GM19455 (cell line): ENCODE measurements around the gene ITGB6.

Experiments used
- ATAC-seq: cut with Tn5 transposase; IDR thresholded peaks from one replicate; pipeline ENCODE4 v1.9.1; 2021; ENCODE audit not compliant: unreplicated experiment

The ITGB6 gene

DNA sequence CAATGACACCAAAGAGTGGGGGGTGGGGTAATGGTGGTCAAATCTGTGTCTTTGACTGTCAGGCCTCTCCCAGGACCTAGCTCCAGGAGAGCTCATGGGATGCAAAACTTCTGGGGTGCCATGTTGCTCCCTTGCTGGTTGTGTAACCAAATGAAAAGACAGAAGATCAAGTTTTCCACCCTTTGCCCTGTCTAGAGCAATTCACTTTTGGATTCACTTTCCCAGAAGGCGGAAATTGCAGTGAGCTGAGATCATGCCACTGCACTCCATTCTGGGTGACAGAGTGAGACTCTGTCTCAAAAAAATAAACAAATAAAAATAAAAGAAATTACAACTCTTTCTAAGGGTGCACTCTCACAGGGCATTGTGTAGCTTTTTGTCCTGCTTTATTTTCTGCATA is 102.7 kb downstream of the ITGB6 start:
- ATAC-seq: no peak

DNA sequence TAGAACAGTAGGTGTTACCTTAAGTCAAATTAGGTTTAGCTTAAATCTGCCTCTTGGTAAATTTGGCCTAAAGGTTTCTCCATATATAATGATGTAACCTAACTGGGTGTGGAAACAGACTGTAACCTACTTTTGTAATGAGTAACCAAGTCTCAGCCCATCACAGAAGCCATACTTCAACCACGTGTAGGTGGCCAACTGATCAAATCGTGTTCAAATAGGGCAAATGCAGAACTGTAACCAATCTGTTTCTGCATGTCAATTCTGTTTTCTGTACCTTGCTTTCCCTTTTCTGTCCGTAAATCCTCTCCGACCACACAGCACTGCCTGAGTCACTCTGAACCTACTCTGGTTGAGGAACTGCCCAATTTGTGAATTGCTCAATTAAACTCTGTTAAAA is 103.7 kb downstream of the ITGB6 start:
- no peak for ATAC-seq

- no peak for ATAC-seq
Observed at GRCh38 chr2:160092445-160092844, 107.6 kb downstream of the ITGB6 start.

- no peak for ATAC-seq
Observed at GRCh38 chr2:160091381-160091780, 108.7 kb downstream of the ITGB6 start.

- ATAC-seq: no peak
Observed at GRCh38 chr2:160087854-160088745, 112.0 kb downstream of the ITGB6 start.

DNA sequence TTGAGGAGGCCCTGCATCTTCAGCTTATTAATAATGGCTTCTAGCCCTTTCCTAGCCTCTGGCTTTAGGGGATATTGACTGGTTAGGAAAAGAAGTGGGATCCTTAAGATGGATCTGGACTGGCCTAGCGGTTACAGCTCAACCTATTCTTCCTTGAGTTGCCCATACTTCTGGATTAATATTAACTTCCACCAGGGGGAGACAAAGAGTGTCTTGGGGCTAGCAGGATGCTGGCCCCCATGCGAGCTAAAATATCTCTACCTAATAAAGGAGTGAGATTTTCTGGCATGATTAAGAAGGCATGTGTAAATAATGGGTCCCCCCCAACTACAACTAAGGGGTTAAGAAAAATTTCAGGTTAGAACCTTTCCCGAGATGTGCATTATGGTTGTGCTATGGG is 114.4 kb downstream of the ITGB6 start:
- no peak for ATAC-seq

DNA sequence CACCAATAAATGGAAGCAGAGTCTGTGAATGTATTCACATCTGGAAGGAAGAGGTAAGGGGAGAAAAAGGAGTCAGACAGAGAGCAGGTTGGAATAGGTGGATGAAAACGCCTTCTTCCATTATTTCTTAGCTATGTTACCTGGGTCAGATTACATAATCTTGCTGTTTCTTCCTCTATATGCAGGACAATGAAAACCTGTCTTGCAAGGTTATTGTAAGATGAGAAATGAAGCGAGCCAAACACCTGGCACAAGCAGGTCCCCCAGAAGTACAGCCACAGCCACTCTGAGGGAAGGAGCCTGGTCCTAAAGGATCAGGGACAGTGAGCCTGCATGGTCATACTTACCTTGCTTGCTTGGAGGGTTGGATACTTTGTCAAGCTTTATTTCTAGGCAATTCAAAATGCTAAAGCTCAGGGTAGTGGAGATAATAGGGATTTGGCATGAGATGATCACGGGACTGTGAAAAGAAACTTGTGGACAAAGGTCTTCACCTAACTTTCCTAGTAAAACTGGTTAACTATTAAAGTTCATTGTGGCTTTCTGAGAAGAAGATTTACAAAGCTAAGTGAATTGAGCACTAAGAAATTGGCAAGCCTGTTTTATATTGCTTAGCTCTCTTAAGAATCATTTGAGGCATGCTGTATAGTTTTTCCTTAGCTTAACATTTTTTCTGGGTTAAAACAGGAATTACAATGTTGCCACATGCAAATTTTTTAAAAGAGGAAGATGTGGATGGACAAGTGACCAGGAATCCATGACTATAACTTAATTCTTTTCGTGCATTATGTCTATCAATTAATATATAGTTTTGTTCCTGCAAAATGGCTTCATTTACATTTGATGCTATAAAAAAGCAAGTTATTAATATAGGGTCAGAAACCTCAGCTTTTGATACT is 121.9 kb downstream of the ITGB6 start:
- no peak for ATAC-seq

GRCh38 chr2:160076914-160077313 is 123.2 kb downstream of the ITGB6 start:
- no peak for ATAC-seq

DNA sequence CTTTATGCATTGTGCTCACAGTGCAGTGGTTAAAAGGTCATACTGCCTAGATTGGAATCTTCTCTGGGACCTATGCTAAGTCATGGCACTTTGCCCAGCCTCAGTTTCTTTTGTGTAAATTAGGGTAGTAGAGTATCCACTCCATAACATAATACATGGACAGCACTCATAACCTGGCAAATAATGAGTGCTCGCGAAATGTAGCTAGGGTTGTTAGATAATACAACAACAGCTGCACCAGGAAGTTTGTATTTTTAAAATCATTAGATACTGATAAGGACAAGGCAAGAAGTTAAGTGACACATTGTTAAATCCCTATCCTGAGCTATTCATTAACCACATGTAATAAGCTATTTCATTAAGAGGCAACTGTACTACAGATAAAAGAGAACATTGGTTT is 123.8 kb downstream of the ITGB6 start:
- no peak for ATAC-seq

- ATAC-seq: no peak
Observed at GRCh38 chr2:160075171-160075570, 124.9 kb downstream of the ITGB6 start.

DNA sequence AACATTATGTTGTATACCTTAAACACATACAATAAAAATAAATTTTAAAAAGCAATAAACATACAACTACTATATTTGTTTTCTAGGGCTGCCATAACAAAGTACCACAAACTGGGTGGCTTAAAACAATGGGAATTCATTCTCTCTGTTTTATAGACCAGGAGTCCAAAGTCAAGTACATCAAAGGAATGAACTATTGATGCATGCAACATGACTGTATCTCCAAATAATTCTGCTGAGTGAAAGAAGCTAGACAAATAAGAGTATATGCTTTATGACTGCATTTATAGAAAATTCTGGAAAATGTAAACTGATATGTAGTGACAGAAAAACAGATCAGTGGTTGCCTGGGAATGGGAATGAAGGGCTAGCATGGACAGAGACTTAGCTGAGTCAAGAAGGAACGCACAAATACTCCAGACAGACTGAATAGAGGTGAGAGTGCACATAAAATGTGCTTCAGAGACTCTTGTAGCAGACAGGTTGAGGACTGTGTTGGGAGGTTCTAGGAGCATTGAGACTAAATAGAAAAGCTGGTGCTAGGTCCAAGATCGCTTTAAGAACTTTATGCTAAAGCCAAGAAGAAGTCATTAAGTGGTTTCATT is 126.7 kb downstream of the ITGB6 start:
- ATAC-seq: no peak

DNA sequence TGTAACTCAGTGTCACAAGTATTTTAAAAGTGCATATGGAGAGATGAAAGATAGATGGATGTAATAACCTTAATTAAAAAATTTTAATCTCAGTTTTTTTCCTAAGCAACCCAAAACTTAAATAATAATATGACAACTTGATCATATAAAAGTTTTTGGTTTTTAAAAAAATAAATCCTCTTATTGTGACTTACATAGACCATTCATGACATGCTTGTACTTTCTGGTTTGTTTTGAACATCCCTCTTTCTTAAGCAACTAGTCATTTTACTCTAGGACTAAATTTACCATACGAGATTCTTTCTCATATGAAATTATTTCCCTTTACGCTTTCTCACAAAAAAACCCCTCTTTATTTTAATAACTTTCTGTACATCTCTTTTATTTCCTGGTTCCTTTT is 131.2 kb downstream of the ITGB6 start:
- ATAC-seq: no peak

- no peak for ATAC-seq
Observed at GRCh38 chr2:160064916-160065315, 135.2 kb downstream of the ITGB6 start.

- no peak for ATAC-seq
Observed at GRCh38 chr2:160063879-160064612, 136.0 kb downstream of the ITGB6 start.

DNA sequence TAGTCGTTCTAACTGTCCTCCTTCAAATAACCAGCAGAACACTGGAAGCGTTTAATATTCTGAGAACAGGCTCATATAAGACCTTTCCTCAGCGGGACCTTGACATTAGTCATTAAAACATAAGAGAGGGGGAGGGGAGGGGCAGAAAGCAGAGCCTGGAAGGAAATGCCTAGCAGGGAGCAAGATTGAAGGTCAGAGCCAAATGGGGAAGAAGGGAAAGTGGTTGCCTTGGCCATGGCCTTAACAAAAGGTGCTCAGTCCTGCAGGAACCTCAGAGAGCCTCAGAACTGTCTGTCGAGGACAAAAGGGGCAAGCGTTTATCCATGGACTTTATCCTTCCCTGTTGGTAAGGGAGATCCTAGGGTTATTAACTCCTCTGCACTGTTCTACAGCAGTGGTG is 136.8 kb downstream of the ITGB6 start:
- no peak for ATAC-seq

- ATAC-seq: no peak
Observed at GRCh38 chr2:160062292-160063005, 137.6 kb downstream of the ITGB6 start, which contains the start of gene PLA2R1. TSS of gene PLA2R1 (minus strand) at chr2:160062615. CDS start at chr2:160062403, 212 bp downstream.

DNA sequence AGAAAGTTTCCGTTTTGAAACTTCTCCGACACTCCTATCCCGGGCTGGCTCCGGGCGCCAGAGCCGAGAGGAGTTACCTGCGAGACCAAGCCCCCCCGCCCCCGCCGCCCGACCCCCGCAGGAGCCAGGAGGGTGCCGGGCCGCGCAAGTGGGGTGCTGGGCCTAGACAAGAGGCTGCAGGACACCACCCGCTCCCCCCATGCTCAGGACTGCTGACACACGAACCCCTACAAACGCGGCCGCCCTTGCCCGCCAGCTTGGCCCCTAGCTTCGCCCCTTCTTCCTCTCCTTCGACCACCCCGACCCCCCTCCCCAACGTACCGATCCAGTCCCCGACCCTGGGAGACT is 138.2 kb downstream of the ITGB6 start:
- no peak for ATAC-seq

- no peak for ATAC-seq
Observed at GRCh38 chr2:160061533-160061932, 138.5 kb downstream of the ITGB6 start.

- ATAC-seq: no peak
Observed at GRCh38 chr2:160060297-160060696, 139.8 kb downstream of the ITGB6 start.

GRCh38 chr2:160057356-160057755 is 142.7 kb downstream of the ITGB6 start:
- ATAC-seq: no peak
